Dedifferentiated amniotic fluid mesenchymal stem cell (primary cell): ENCODE results near the gene GPR139.

Source experiments
- DNase-seq: peaks from one replicate; pipeline ENCODE4 v3.0.0-alpha.2; 2016; ENCODE audit errors: extremely low spot score

The GPR139 gene

GRCh38 chr16:20073203-20074098, at the start of gene GPR139:
Gene GPR139, minus strand, starts transcription at chr16:20073890. Its CDS starts 274 bp downstream, at chr16:20073616.
- no peak for DNase-seq

GRCh38 chr16:20122011-20122410, 48.3 kb upstream of the GPR139 start:
- DNase-seq = no peak

- DNase-seq = no peak
These were observed 40.7 kb upstream of the GPR139 start for GRCh38 chr16:20114356-20114755.

- DNase-seq = no peak
These were observed 37.5 kb upstream of the GPR139 start for GRCh38 chr16:20111143-20111542.

GRCh38 chr16:20107083-20107482, 33.4 kb upstream of the GPR139 start:
- no peak for DNase-seq

- DNase-seq = no peak
These were observed 31.0 kb upstream of the GPR139 start for GRCh38 chr16:20104563-20105183.

GRCh38 chr16:20102521-20102920, 28.8 kb upstream of the GPR139 start:
- no peak for DNase-seq

- no peak for DNase-seq
These were observed 28.3 kb upstream of the GPR139 start for GRCh38 chr16:20102021-20102420.

GRCh38 chr16:20099375-20099774, 25.7 kb upstream of the GPR139 start:
- no peak for DNase-seq

- DNase-seq = no peak
These were observed 20.5 kb upstream of the GPR139 start for GRCh38 chr16:20094157-20094556.

- no peak for DNase-seq
These were observed 15.7 kb upstream of the GPR139 start for GRCh38 chr16:20089246-20089965.

GRCh38 chr16:20084624-20085226, 11.0 kb upstream of the GPR139 start:
- no peak for DNase-seq

- DNase-seq = no peak
These were observed 5.4 kb upstream of the GPR139 start for GRCh38 chr16:20079106-20079505.

- no peak for DNase-seq
These were observed 1.6 kb upstream of the GPR139 start for GRCh38 chr16:20075243-20075642.

GRCh38 chr16:20074099-20074991, 655 bp upstream of the GPR139 start:
- DNase-seq = no peak

GRCh38 chr16:20072874-20073202, 852 bp downstream of the GPR139 start:
- no peak for DNase-seq

- DNase-seq = no peak
These were observed 1.4 kb downstream of the GPR139 start for GRCh38 chr16:20072146-20072873.

GRCh38 chr16:20064931-20065330, 8.8 kb downstream of the GPR139 start:
- DNase-seq = no peak

- DNase-seq = no peak
These were observed 9.2 kb downstream of the GPR139 start for GRCh38 chr16:20064520-20064919.

- DNase-seq = no peak
These were observed 12.6 kb downstream of the GPR139 start for GRCh38 chr16:20061132-20061531.

- no peak for DNase-seq
These were observed 17.3 kb downstream of the GPR139 start for GRCh38 chr16:20056436-20056835.
